ENCODE results near the gene SIGLEC9.

Gene SIGLEC9

DNA sequence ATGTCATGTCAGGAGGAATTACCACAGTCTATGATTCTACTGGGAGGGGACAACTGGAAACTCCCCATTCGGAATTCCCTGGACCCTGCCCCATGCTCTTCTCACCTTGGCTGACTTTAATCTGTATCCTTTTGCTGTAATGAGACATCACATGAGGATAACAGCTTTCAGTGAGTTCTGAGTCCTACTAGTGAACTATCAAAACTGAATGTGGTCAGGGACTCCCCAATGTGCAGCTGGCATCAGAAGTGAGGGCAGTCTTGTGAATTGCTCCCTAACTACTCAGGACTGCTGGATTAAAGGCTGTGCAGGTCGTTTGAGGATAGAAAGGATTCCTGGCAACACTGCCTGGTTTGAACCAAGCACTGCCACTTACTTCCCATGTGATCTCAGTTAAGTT is 32.6 kb downstream of the SIGLEC9 start:
- no peaks in the 10 kb centered on the region for H3K9me3 ChIP-seq
- H3K36me3 ChIP-seq, result no peaks in the 10 kb centered on the region
- TF ChIP-seq, protein P1, sequence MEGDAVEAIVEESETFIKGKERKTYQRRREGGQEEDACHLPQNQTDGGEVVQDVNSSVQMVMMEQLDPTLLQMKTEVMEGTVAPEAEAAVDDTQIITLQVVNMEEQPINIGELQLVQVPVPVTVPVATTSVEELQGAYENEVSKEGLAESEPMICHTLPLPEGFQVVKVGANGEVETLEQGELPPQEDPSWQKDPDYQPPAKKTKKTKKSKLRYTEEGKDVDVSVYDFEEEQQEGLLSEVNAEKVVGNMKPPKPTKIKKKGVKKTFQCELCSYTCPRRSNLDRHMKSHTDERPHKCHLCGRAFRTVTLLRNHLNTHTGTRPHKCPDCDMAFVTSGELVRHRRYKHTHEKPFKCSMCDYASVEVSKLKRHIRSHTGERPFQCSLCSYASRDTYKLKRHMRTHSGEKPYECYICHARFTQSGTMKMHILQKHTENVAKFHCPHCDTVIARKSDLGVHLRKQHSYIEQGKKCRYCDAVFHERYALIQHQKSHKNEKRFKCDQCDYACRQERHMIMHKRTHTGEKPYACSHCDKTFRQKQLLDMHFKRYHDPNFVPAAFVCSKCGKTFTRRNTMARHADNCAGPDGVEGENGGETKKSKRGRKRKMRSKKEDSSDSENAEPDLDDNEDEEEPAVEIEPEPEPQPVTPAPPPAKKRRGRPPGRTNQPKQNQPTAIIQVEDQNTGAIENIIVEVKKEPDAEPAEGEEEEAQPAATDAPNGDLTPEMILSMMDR (IDR thresholded peaks at IDR 0.05), result no peak
- H3K27me3 ChIP-seq, result peaks cover 0 to 12% of the 10 kb centered on the region in 2 donors
- H3K4me1 ChIP-seq, result no peaks in the 10 kb centered on the region
- H3K27ac ChIP-seq, result no peak overlapping the region
- no peak for DNase-seq
- intact Hi-C loops (cut with DNase I; ENCODE audit: low total_unique reads), result no loop called here
- no peak overlapping the region for H3K4me3 ChIP-seq

DNA sequence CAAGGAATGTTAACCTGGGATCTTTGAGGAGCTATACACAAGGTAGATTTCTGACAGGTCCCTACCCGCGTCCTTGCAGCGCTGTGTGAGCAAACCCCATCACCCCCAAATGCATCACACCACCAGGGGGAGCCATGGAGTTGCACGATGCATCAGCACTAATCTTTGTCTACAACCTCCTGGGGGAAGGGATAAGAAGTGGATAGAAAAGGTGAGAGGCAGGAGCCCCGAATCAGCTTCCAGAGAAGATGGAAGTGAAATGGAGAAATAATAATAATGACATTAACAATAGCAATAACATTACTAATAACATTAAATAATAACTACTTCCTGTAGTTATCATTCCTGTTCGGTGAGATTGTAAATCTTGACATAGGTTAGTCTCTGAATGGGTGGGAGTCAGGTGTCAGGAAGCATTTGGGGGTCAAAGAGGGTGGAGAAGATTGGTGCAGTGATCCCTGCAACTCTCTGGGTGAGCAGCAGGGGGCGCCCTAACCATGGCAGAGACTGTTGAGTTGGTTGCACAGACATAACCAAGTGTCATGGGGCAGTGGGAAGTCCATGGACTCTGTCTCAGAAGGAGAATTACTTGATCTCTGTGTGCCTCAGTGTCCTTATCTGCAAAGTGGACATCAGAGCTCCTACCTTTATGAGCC is 33.9 kb downstream of the SIGLEC9 start:
- TF ChIP-seq, protein P1 (IDR thresholded peaks at IDR 0.05), result peak; percentile 19 to 25
- H3K36me3 ChIP-seq, result no peaks in the 10 kb centered on the region
- H3K27me3 ChIP-seq, result peaks cover 0 to 19% of the 10 kb centered on the region in 2 donors
- intact Hi-C loops (cut with DNase I; ENCODE audit: low total_unique reads), result no loop called here
- H3K9me3 ChIP-seq, result no peaks in the 10 kb centered on the region
- peak in 1 of 2 donors; percentile 42 for DNase-seq
- H3K4me3 ChIP-seq, result no peak overlapping the region
- H3K4me1 ChIP-seq, result no peaks in the 10 kb centered on the region
- H3K27ac ChIP-seq, result no peak overlapping the region

GRCh38 chr19:51159656-51160055 is 35.0 kb downstream of the SIGLEC9 start:
- Histone ChIP-seq H3K27me3 (peaks cover 0 to 19% of the 10 kb centered on the region in 2 donors), H3K9me3 (no peaks in the 10 kb centered on the region), H3K36me3 (no peaks in the 10 kb centered on the region), H3K4me1 (no peaks in the 10 kb centered on the region), H3K4me3 (no peak overlapping the region), H3K27ac (no peak overlapping the region)
- TF ChIP-seq, protein P1 (IDR thresholded peaks at IDR 0.05), result no peak
- DNase-seq, result no peak
- intact Hi-C loops (cut with DNase I; ENCODE audit: low total_unique reads), result no loop called here

- no peak for DNase-seq
- Histone ChIP-seq H3K9me3 (no peaks in the 10 kb centered on the region), H3K4me3 (no peak overlapping the region), H3K4me1 (no peaks in the 10 kb centered on the region), H3K27me3 (peaks cover 0 to 14% of the 10 kb centered on the region in 2 donors), H3K36me3 (no peaks in the 10 kb centered on the region), H3K27ac (no peak overlapping the region)
- intact Hi-C loops (cut with DNase I; ENCODE audit: low total_unique reads), result no loop called here
- TF ChIP-seq, protein P1 (IDR thresholded peaks at IDR 0.05), result no peak
Observed at GRCh38 chr19:51161266-51161665, 36.6 kb downstream of the SIGLEC9 start.

DNA sequence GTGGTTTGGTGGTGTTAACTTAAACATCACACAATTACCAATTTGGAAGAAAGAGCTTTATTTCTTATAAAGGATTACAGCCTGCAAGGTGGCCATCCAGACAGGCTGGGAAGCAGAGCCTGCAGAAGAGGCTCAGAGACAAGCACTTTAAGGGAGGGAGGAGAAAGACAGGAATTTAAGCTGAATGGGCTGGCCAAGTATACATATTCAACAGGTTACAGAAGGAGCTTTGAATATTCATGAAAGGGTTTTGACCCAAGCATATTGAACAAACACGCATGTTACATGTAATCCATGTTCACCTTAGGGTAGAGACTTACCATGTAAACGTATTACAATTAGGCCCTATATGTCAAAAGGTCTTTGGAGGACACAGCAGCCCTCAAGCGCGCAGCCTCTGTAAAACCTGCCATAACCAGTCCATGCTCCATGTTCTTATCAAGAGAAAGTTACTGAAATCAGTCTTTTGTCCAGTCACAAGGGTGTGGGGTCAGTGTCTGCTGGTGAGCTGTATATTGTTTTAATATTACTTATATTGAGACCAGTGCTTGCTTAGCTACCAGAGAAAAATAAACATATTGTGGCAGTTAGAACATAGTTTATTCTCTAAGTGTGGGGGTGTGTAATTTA is 37.3 kb downstream of the SIGLEC9 start:
- Histone ChIP-seq H3K27ac (no peak overlapping the region), H3K4me1 (no peaks in the 10 kb centered on the region), H3K9me3 (no peaks in the 10 kb centered on the region), H3K27me3 (peaks cover 0 to 14% of the 10 kb centered on the region in 2 donors), H3K4me3 (no peak overlapping the region), H3K36me3 (no peaks in the 10 kb centered on the region)
- intact Hi-C loops (cut with DNase I; ENCODE audit: low total_unique reads), result no loop called here
- DNase-seq, result no peak
- TF ChIP-seq, protein P1 (IDR thresholded peaks at IDR 0.05), result no peak

Data from tibial artery (tissue), 4 donors.